Astrocyte (in vitro differentiated cells and primary cell): ENCODE results near the gene NPHP4. TPM values are rescaled to one million over a fixed set of nuclear protein-coding genes. Genes with fewer than 3 reads are reported as not detected.
A peak's percentile ranks its signal among the peaks of the same experiment; 100 is the strongest.
"Not testable (repeated sequence)": the region's sequence is repeated elsewhere in the genome, so short reads cannot be mapped to it uniquely, and the experiment has no call there.

ENCODE experiments used
- DNase-seq: peaks from one replicate; pipeline ENCODE4 v3.0.0-alpha.2; 2010; ENCODE audit warnings: low read depth
- FAIRE-seq: peaks from 2 replicates; lab custom pipeline; 2011; peaks lifted over from hg19 to GRCh38; lab: Jason Lieb, UNC
- H2AFZ ChIP-seq: 2 replicates; pipeline ENCODE4 v1.6.0; 2012; ENCODE audit warnings: low read depth, low read length, inconsistent platforms
- H3K27ac ChIP-seq: 2 replicates; pipeline ENCODE4 v1.5.1; 2011; ENCODE audit warnings: low read depth, low read length, inconsistent platforms
- H3K27me3 ChIP-seq: 2 replicates; pipeline ENCODE4 v1.6.0; 2011; ENCODE audit warnings: low read length, inconsistent platforms; ENCODE audit not compliant: insufficient read depth
- H3K36me3 ChIP-seq: 2 replicates; pipeline ENCODE4 v1.5.1; 2011; ENCODE audit warnings: low read length, inconsistent platforms; ENCODE audit not compliant: insufficient read depth
- H3K4me1 ChIP-seq: 2 replicates; pipeline ENCODE4 v1.5.1; 2011; ENCODE audit warnings: low read length, inconsistent platforms; ENCODE audit not compliant: insufficient read depth
- H3K4me2 ChIP-seq: 2 replicates; pipeline ENCODE4 v1.6.0; 2012; ENCODE audit warnings: low read length, inconsistent platforms
- H3K4me3 ChIP-seq: 2 replicates; pipeline ENCODE4 v1.5.1; 2011; ENCODE audit warnings: low read depth, mild to moderate bottlenecking, low read length, inconsistent platforms; ENCODE audit not compliant: insufficient read depth
- H3K79me2 ChIP-seq: 2 replicates; pipeline ENCODE4 v1.6.0; 2012; ENCODE audit warnings: mild to moderate bottlenecking, low read length, inconsistent platforms; ENCODE audit not compliant: insufficient read depth
- H3K9ac ChIP-seq: 2 replicates; pipeline ENCODE4 v1.6.0; 2012; ENCODE audit warnings: mild to moderate bottlenecking, low read length, inconsistent platforms
- H3K9me3 ChIP-seq: 2 replicates; pipeline ENCODE4 v1.5.1; 2012; ENCODE audit warnings: low read depth, mild to moderate bottlenecking, low read length, inconsistent platforms; ENCODE audit not compliant: insufficient read depth
- H4K20me1 ChIP-seq: 2 replicates; pipeline ENCODE4 v1.6.0; 2012; ENCODE audit warnings: low read length, inconsistent platforms; ENCODE audit not compliant: insufficient read depth
- H3K27ac Mint-ChIP-seq: one replicate; pipeline ENCODE4 v1.8.0; 2021; ENCODE audit warnings: mild to moderate bottlenecking, mixed read lengths; ENCODE audit not compliant: unreplicated experiment
- H3K27me3 Mint-ChIP-seq: one replicate; pipeline ENCODE4 v1.8.0; 2021; ENCODE audit warnings: low read depth, mixed read lengths; ENCODE audit not compliant: unreplicated experiment
- H3K36me3 Mint-ChIP-seq: one replicate; pipeline ENCODE4 v1.8.0; 2021; ENCODE audit warnings: low read depth, mixed read lengths; ENCODE audit not compliant: unreplicated experiment
- H3K4me1 Mint-ChIP-seq: one replicate; pipeline ENCODE4 v1.8.0; 2021; ENCODE audit warnings: low read depth, mixed read lengths; ENCODE audit not compliant: unreplicated experiment
- H3K4me3 Mint-ChIP-seq: one replicate; pipeline ENCODE4 v1.8.0; 2021; ENCODE audit warnings: mild to moderate bottlenecking, moderate library complexity, mixed read lengths; ENCODE audit not compliant: unreplicated experiment
- H3K9me3 Mint-ChIP-seq: one replicate; pipeline ENCODE4 v1.8.0; 2021; ENCODE audit warnings: mild to moderate bottlenecking, mixed read lengths; ENCODE audit not compliant: unreplicated experiment
- EZH2 ChIP-seq: IDR thresholded peaks from 2 replicates; pipeline ENCODE4 v1.6.1; 2012; ENCODE audit warnings: mild to moderate bottlenecking, low read length, inconsistent platforms; ENCODE audit not compliant: insufficient read depth
- total RNA-seq: library from RNA; stranded (reverse); gene quantifications from 2 replicates; pipeline ENCODE4 v1.2.1, GENCODE V29; 2021
- TF ChIP-seq, protein P1 (sequence below): IDR thresholded peaks from 2 replicates; pipeline ENCODE4 v1.5.1; 2011; ENCODE audit warnings: low read depth, mild to moderate bottlenecking, inconsistent platforms, low read length, moderate library complexity; ENCODE audit not compliant: insufficient read depth

The NPHP4 gene
- total RNA-seq, 1 donor from 2014 or later: 8.4 TPM

DNA sequence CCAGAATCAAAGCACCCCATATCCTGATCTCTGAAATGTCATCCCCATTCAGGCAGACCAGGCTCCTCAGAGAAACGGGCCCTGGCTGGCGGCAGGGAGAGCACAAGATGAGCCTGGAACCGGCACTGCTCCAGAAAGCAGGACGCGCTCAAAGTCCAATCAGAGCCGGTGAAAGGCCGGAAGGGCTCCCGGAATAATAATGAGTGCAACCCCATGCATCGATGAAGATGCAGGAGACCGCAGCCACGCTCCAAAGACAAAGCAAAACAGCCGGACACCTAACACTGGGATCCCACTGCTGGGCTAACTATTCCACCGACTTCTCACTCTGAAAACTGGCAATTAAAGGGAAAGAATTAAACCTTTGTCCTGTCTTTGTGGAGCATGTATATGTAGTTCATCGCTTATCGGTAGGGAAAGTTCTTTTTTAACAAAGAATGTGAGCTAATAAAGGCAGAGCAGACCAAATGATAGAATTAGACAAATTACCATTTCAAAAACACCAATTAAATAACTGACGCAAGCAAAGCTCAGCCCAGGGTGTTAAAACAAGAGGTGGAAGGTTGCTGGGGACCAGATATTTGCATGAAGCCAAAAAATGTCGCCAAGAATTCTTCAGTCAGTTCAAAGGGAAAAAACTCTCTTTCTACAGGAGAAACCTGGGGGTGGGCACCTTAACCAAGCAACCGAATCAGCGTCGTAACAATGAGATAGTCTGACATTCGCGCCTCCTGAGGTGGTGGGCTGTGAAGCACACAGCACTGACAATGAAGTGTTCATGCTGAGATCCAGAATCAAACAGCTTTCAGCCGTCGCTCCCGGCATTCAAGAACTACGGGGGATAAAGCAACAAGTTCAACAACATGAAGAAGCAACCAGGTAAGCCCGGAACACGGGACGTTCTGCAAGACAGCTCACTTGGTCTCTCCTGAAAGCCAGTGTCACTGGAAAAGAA, 95.2 kb downstream of the NPHP4 start:
- FAIRE-seq (no peak), DNase-seq (no peak)
- Mint-ChIP-seq H3K27me3 (peaks cover 4% of the 10 kb centered on the region), H3K36me3 (peaks cover 15% of the 10 kb centered on the region), H3K4me1 (peaks cover 3% of the 10 kb centered on the region), H3K9me3 (peaks cover 3% of the 10 kb centered on the region), H3K4me3 (no peak overlapping the region), H3K27ac (no peak overlapping the region)
- no peak overlapping the region for H2AFZ ChIP-seq
- no peaks in the 10 kb centered on the region for H3K36me3 ChIP-seq
- no peak for TF ChIP-seq EZH2
- TF ChIP-seq, protein P1, sequence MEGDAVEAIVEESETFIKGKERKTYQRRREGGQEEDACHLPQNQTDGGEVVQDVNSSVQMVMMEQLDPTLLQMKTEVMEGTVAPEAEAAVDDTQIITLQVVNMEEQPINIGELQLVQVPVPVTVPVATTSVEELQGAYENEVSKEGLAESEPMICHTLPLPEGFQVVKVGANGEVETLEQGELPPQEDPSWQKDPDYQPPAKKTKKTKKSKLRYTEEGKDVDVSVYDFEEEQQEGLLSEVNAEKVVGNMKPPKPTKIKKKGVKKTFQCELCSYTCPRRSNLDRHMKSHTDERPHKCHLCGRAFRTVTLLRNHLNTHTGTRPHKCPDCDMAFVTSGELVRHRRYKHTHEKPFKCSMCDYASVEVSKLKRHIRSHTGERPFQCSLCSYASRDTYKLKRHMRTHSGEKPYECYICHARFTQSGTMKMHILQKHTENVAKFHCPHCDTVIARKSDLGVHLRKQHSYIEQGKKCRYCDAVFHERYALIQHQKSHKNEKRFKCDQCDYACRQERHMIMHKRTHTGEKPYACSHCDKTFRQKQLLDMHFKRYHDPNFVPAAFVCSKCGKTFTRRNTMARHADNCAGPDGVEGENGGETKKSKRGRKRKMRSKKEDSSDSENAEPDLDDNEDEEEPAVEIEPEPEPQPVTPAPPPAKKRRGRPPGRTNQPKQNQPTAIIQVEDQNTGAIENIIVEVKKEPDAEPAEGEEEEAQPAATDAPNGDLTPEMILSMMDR: no peak
- peak overlapping the region; percentile 38 for H3K4me2 ChIP-seq
- peaks cover 9% of the 10 kb centered on the region for H4K20me1 ChIP-seq
- no peaks in the 10 kb centered on the region for H3K4me1 ChIP-seq
- H3K9me3 ChIP-seq: no peaks in the 10 kb centered on the region
- H3K4me3 ChIP-seq: no peak overlapping the region
- no peak overlapping the region for H3K9ac ChIP-seq
- no peaks in the 10 kb centered on the region for H3K27me3 ChIP-seq
- no peak overlapping the region for H3K27ac ChIP-seq
- no peaks in the 10 kb centered on the region for H3K79me2 ChIP-seq

DNA sequence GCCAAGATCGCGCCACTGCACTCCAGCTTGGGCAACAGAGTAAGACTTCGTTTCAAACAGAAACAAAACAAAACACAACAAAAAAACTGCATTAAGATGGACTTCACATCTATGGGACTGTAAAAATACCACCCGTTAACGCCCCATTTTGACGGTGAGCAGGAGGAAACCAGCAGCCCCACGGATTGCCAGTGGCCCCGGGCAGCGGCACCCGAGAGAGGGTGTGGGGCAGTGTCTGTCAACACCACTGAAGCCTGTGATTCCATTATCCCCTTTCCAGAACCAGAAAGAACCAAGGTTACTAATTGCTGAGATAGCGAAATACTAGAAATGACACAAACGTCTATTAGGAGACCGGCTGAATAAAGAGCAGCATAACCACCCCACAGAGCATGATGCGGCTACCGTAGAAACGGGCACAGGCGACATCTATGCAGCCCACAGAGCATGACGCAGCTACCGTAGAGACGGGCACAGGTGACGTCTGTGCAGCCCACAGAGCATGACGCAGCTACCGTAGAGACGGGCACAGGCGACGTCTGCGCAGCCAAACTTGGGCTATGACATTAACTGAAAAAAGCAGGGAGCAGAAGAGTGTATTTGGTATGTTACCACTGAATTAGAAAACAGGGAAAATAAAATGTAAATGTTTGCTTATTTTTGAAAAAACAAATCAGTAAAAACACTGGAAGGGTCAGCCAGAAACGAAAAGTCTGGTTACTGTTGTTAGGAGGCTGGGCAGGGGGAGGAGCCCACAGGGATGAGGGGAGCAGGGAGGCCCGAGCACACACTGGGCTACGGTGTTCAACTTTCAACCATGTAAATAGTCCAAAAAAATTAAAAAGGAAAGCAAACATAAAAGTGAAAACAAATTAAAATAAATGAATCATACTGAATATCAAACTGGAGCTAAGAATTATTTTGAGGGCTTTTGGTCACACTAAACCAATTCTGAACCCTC, 96.5 kb downstream of the NPHP4 start:
- no peak overlapping the region for H3K4me3 Mint-ChIP-seq
- H3K4me1 Mint-ChIP-seq: peaks cover 5% of the 10 kb centered on the region
- FAIRE-seq: no peak
- H3K4me1 ChIP-seq: no peaks in the 10 kb centered on the region
- peaks cover 9% of the 10 kb centered on the region for H4K20me1 ChIP-seq
- H3K27ac ChIP-seq: no peak overlapping the region
- no peak overlapping the region for H3K4me2 ChIP-seq
- peaks cover 15% of the 10 kb centered on the region for H3K36me3 Mint-ChIP-seq
- TF ChIP-seq, protein P1: no peak
- no peak for TF ChIP-seq EZH2
- no peak overlapping the region for H3K27ac Mint-ChIP-seq
- H3K27me3 ChIP-seq: no peaks in the 10 kb centered on the region
- no peak overlapping the region for H3K9ac ChIP-seq
- H2AFZ ChIP-seq: no peak overlapping the region
- H3K9me3 ChIP-seq: no peaks in the 10 kb centered on the region
- peaks cover 3% of the 10 kb centered on the region for H3K9me3 Mint-ChIP-seq
- no peak overlapping the region for H3K4me3 ChIP-seq
- no peaks in the 10 kb centered on the region for H3K79me2 ChIP-seq
- DNase-seq: no peak
- peaks cover 4% of the 10 kb centered on the region for H3K27me3 Mint-ChIP-seq
- H3K36me3 ChIP-seq: no peaks in the 10 kb centered on the region

DNA sequence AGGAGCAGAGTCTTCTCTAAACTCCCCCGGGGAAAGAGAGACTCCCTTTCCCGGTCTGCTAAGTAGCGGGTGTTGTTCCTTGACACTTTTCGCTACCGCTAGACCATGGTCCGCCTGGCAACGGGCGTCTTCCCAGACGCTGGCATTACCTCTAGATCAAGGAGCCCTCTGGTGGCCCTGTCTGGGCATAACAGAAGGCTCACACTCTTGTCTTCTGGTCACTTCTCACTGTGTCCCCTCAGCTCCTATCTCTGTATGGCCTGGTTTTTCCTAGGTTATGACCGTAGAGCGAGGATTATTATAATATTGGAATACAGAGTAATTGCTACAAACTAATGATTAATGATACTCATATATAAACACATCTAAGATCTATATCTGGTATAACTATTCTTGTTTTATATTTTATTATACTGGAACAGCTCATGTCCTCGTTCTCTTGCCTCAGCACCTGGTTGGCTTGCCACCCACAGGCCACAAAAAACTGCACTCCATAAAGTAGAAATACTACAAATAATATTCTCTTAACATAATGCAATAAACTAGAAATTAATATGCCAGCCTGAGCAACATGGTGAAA, 98.4 kb downstream of the NPHP4 start:
- not testable (repeated sequence) for H3K4me1 ChIP-seq, H3K9me3 Mint-ChIP-seq, H3K9ac ChIP-seq, H3K27ac ChIP-seq, H3K9me3 ChIP-seq, H2AFZ ChIP-seq, H3K79me2 ChIP-seq, H3K27ac Mint-ChIP-seq, H3K4me2 ChIP-seq, H3K27me3 Mint-ChIP-seq, DNase-seq, H3K4me3 Mint-ChIP-seq, H3K4me1 Mint-ChIP-seq, FAIRE-seq, H3K36me3 ChIP-seq, H3K27me3 ChIP-seq, H3K4me3 ChIP-seq, H4K20me1 ChIP-seq
- H3K36me3 Mint-ChIP-seq: peaks cover 17% of the 10 kb centered on the region
